ENCODE results near the gene HCN3.
A peak's percentile ranks its signal among the peaks of the same experiment; 100 is the strongest.

HCN3 gene

DNA sequence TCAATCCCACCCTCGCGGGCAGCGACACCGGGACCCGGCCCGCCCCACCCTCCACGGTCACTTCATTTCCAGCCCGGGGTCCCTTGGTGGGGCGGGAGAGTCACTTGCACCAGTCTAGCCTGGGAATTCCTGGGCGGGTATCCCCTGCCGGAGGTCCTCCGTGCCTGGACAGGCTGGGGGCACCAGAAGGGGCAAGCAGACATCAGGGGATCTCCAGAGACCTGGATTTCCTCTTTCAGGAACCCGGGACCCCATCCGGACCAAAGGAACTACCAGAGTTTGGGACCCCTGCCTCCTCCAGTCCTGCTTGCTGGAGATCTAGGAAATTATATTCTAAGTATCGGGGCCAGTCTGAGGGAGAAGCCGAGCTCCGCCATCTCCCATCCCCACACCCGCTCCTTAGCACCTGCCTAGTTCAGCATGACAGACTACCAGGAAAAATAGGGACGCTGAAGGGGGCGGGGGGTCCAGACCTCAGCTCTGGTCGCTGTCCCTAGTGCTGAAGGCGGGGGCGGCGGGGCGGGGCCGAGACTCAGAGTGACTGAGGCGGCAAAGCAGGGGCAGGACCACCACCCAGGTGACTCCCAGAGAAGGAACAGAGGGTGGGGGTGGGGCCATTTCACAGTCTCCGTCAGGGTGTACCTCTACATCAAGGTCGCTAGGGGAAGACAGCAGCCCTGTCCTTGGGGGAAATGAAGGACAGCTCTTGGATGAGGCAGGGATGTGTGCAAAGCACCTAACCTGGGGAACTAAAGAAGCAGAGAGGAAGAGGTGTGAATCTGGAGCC is 832 bp downstream of the HCN3 start:
- peak; percentile 68 for ATAC-seq
- TF ChIP-seq ISL1 (CRISPR knock-in tag; IDR thresholded peaks at IDR 0.05), result no peak
- TF ChIP-seq, protein P1, sequence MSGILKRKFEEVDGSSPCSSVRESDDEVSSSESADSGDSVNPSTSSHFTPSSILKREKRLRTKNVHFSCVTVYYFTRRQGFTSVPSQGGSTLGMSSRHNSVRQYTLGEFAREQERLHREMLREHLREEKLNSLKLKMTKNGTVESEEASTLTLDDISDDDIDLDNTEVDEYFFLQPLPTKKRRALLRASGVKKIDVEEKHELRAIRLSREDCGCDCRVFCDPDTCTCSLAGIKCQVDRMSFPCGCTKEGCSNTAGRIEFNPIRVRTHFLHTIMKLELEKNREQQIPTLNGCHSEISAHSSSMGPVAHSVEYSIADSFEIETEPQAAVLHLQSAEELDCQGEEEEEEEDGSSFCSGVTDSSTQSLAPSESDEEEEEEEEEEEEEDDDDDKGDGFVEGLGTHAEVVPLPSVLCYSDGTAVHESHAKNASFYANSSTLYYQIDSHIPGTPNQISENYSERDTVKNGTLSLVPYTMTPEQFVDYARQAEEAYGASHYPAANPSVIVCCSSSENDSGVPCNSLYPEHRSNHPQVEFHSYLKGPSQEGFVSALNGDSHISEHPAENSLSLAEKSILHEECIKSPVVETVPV (CRISPR knock-in tag; IDR thresholded peaks at IDR 0.05), result no peak
- TF ChIP-seq, protein P2, sequence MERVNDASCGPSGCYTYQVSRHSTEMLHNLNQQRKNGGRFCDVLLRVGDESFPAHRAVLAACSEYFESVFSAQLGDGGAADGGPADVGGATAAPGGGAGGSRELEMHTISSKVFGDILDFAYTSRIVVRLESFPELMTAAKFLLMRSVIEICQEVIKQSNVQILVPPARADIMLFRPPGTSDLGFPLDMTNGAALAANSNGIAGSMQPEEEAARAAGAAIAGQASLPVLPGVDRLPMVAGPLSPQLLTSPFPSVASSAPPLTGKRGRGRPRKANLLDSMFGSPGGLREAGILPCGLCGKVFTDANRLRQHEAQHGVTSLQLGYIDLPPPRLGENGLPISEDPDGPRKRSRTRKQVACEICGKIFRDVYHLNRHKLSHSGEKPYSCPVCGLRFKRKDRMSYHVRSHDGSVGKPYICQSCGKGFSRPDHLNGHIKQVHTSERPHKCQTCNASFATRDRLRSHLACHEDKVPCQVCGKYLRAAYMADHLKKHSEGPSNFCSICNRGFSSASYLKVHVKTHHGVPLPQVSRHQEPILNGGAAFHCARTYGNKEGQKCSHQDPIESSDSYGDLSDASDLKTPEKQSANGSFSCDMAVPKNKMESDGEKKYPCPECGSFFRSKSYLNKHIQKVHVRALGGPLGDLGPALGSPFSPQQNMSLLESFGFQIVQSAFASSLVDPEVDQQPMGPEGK (CRISPR knock-in tag; IDR thresholded peaks at IDR 0.05; ENCODE audit: borderline replicate concordance), result no peak
- no peak for TF ChIP-seq ZNF8 (CRISPR knock-in tag; IDR thresholded peaks at IDR 0.05)

DNA sequence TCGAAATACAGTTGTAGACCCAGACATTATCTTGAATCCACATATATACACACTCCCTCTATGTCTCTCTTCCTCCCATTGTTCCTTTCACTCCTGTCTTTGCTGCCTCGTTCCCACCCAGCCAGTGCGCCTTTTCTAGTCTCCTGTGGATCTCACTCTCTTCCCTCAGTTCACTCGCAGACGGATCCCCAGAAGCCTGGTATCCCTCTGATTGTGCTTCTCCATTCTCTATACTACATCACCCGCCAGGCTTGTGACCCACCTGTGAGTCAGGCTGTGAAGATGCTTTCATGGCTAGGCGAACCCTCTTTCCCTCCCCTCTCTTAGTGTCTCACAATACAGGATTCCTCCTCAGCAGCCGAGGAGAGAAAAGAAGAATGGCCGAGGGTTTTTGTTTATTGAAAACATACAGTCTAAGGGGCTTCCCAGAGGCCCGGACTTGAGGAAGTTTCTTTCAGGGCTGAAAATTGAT is 1.5 kb downstream of the HCN3 start:
- ATAC-seq, result no peak

DNA sequence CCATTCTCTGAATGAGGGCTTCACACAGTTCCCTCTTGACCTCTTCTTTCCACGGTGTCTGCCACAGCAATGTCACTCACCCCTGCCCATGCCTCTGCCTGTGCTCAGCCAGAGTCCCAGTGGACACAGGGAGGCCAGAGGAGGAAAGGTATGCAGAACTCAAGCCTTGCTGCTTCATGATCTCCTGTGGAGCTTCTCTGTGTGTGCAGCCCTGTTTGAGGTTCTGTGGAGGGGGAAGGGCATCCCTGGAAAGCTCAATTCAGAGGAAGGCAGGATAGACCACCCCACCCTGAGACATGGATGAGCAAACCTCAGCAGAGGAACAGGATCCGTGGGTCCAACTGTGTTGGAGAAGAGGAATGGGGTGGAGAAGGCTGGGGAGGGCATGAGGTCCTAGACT is 2.0 kb downstream of the HCN3 start:
- no peak for ATAC-seq
- no peak for TF ChIP-seq ZFP3 (CRISPR knock-in tag; IDR thresholded peaks at IDR 0.05)
- TF ChIP-seq, protein P2 (CRISPR knock-in tag; IDR thresholded peaks at IDR 0.05; ENCODE audit: borderline replicate concordance), result no peak
- TF ChIP-seq ESRRG (CRISPR knock-in tag; IDR thresholded peaks at IDR 0.05), result no peak
- TF ChIP-seq ZFP30 (CRISPR knock-in tag; IDR thresholded peaks at IDR 0.05), result no peak
- TF ChIP-seq ARNTL (CRISPR knock-in tag; IDR thresholded peaks at IDR 0.05; ENCODE audit: borderline replicate concordance, low read depth), result no peak
- TF ChIP-seq, protein P1 (CRISPR knock-in tag; IDR thresholded peaks at IDR 0.05), result no peak
- no peak for TF ChIP-seq ISL1 (CRISPR knock-in tag; IDR thresholded peaks at IDR 0.05)
- no peak for TF ChIP-seq TOX (CRISPR knock-in tag; IDR thresholded peaks at IDR 0.05; ENCODE audit: borderline replicate concordance)
- no peak for TF ChIP-seq CSDC2 (CRISPR knock-in tag; IDR thresholded peaks at IDR 0.05)

More for the DNA sequence above, 1.5 kb downstream of the HCN3 start:
- TF ChIP-seq ISL1 (CRISPR knock-in tag; IDR thresholded peaks at IDR 0.05), result no peak
- TF ChIP-seq ZFP3 (CRISPR knock-in tag; IDR thresholded peaks at IDR 0.05), result no peak
- no peak for TF ChIP-seq ZNF565 (CRISPR knock-in tag; conservative IDR thresholded peaks at IDR 0.05; ENCODE audit: low read depth)
- TF ChIP-seq, protein P3, sequence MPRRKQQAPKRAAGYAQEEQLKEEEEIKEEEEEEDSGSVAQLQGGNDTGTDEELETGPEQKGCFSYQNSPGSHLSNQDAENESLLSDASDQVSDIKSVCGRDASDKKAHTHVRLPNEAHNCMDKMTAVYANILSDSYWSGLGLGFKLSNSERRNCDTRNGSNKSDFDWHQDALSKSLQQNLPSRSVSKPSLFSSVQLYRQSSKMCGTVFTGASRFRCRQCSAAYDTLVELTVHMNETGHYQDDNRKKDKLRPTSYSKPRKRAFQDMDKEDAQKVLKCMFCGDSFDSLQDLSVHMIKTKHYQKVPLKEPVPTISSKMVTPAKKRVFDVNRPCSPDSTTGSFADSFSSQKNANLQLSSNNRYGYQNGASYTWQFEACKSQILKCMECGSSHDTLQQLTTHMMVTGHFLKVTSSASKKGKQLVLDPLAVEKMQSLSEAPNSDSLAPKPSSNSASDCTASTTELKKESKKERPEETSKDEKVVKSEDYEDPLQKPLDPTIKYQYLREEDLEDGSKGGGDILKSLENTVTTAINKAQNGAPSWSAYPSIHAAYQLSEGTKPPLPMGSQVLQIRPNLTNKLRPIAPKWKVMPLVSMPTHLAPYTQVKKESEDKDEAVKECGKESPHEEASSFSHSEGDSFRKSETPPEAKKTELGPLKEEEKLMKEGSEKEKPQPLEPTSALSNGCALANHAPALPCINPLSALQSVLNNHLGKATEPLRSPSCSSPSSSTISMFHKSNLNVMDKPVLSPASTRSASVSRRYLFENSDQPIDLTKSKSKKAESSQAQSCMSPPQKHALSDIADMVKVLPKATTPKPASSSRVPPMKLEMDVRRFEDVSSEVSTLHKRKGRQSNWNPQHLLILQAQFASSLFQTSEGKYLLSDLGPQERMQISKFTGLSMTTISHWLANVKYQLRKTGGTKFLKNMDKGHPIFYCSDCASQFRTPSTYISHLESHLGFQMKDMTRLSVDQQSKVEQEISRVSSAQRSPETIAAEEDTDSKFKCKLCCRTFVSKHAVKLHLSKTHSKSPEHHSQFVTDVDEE (CRISPR knock-in tag; IDR thresholded peaks at IDR 0.05), result no peak
- no peak for TF ChIP-seq SNAI2 (CRISPR knock-in tag; IDR thresholded peaks at IDR 0.05)
- TF ChIP-seq, protein P4, sequence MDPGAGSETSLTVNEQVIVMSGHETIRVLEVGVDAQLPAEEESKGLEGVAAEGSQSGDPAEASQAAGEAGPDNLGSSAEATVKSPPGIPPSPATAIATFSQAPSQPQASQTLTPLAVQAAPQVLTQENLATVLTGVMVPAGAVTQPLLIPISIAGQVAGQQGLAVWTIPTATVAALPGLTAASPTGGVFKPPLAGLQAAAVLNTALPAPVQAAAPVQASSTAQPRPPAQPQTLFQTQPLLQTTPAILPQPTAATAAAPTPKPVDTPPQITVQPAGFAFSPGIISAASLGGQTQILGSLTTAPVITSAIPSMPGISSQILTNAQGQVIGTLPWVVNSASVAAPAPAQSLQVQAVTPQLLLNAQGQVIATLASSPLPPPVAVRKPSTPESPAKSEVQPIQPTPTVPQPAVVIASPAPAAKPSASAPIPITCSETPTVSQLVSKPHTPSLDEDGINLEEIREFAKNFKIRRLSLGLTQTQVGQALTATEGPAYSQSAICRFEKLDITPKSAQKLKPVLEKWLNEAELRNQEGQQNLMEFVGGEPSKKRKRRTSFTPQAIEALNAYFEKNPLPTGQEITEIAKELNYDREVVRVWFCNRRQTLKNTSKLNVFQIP (CRISPR knock-in tag; IDR thresholded peaks at IDR 0.05; ENCODE audit: borderline replicate concordance, low read depth), result no peak

All from SK-N-SH treated with all-trans-retinoic acid at 6 μM for 48 hours (cell line).